Uterus (tissue), 4 donors: Measurements from ENCODE around the gene H6PD. TPM values are rescaled to one million over a fixed set of nuclear protein-coding genes. Genes with fewer than 3 reads are reported as not detected.

Experiments used
- DNase-seq, 2 donors: peaks; one replicate each; pipeline ENCODE4 v3.0.0-alpha.2; 2019 to 2020
- H3K27ac ChIP-seq, 2 donors: fragments of 200-600 bp; sonication (generic); 1 replicate in 1 of 2; 2 replicates in 1 of 2; pipeline ENCODE4 v1.5.1; 2016 to 2018
- H3K27me3 ChIP-seq, 2 donors: fragments of 200-600 bp; sonication (generic); one replicate each; pipeline ENCODE4 v1.5.1; 2018 to 2019; ENCODE audit warnings: control low read depth in 1 of 2
- H3K36me3 ChIP-seq, 2 donors: fragments of 200-600 bp; sonication (generic); one replicate each; pipeline ENCODE4 v1.5.1; 2019; ENCODE audit warnings: control low read depth in 1 of 2
- H3K4me1 ChIP-seq, 2 donors: fragments of 200-600 bp; sonication (generic); one replicate each; pipeline ENCODE4 v1.5.1; 2018 to 2019; ENCODE audit warnings: control low read depth in 1 of 2
- H3K4me3 ChIP-seq, 2 donors: fragments of 200-600 bp; sonication (generic); 1 replicate in 1 of 2; 2 replicates in 1 of 2; pipeline ENCODE4 v1.5.1; 2018 to 2019; ENCODE audit warnings: mild to moderate bottlenecking in 1 of 2
- H3K9me3 ChIP-seq, 2 donors: fragments of 200-600 bp; sonication (generic); one replicate each; pipeline ENCODE4 v1.5.1; 2019; ENCODE audit warnings: control low read depth in 1 of 2
- POLR2A ChIP-seq, 2 donors: fragments of 450-650 bp; IDR thresholded peaks; one replicate each; pipeline ENCODE4 v1.6.1; 2016; ENCODE audit warnings: antibody characterized with exemption in 2 of 2, mild to moderate bottlenecking in 1 of 2, moderate library complexity in 1 of 2
- intact Hi-C: fragments of 100-400 bp; cut with DNase I; formaldehyde crosslinking; loops from one replicate; pipeline ENCODE4 v1.15.1; 2023; ENCODE audit warnings: low total_unique reads
- total RNA-seq, 4 donors: library from RNA; depleted of rRNA in 3 of 4; stranded (reverse); fragments of >200 nt in 3 of 4; gene quantifications; one replicate each; pipeline versions ENCODE4 v1.1.0 to v1.2.4, GENCODE V29; 2014 to 2023
- TF ChIP-seq, protein P1 (sequence below), 4 experiments: fragments of 200-600 bp in 2 of 4; fragments of 450-650 bp in 2 of 4; sonication (generic) in 2 of 4; IDR thresholded peaks; one replicate each; pipeline ENCODE4 v1.5.1; 2016 to 2019; ENCODE audit warnings: antibody characterized with exemption in 4 of 4, mild to moderate bottlenecking in 2 of 4, moderate library complexity in 1 of 4
- donor health status: DM: yes; HTN: yes; CAD: no.

The H6PD gene
- total RNA-seq, 4 donors from 2014 or later, result 28.4 to 107 (median 49.7) TPM

DNA sequence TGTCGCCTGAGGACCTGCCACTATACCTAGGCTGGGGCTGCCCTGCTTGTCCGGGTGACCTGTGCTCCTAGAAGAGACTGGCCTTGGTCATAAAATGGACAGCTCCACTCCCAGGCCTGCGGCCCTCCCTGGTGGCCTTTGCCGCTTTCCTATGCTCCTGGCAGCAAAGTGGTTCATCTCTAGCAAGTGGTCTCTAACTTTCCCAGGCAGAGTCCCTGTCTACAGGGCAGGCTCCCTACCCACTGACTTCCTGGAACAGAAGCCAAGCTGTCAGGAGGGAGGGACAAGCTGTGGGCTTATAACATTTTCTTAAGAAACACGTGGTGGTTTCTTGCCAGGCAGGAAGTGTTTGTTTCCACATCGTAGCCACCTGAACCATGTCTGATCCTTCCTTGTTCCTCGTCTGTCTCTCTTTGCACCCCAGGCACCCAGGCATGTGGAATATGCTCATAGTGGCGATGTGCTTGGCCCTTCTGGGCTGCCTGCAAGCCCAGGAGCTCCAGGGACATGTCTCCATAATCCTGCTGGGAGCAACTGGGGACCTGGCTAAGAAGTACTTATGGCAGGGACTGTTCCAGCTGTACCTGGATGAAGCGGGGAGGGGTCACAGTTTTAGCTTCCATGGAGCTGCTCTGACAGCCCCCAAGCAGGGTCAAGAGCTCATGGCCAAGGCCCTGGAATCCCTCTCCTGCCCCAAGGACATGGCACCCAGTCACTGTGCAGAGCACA is 10.1 kb downstream of the H6PD start:
- Histone ChIP-seq H3K9me3 (no peaks in the 10 kb centered on the region), H3K4me1 (peaks cover 0 to 2% of the 10 kb centered on the region in 2 donors), H3K27me3 (no peaks in the 10 kb centered on the region), H3K36me3 (no peaks in the 10 kb centered on the region), H3K4me3 (no peak overlapping the region), H3K27ac (no peak overlapping the region)
- intact Hi-C loops, result no loop called here
- DNase-seq, result no peak
- TF ChIP-seq, protein P1, sequence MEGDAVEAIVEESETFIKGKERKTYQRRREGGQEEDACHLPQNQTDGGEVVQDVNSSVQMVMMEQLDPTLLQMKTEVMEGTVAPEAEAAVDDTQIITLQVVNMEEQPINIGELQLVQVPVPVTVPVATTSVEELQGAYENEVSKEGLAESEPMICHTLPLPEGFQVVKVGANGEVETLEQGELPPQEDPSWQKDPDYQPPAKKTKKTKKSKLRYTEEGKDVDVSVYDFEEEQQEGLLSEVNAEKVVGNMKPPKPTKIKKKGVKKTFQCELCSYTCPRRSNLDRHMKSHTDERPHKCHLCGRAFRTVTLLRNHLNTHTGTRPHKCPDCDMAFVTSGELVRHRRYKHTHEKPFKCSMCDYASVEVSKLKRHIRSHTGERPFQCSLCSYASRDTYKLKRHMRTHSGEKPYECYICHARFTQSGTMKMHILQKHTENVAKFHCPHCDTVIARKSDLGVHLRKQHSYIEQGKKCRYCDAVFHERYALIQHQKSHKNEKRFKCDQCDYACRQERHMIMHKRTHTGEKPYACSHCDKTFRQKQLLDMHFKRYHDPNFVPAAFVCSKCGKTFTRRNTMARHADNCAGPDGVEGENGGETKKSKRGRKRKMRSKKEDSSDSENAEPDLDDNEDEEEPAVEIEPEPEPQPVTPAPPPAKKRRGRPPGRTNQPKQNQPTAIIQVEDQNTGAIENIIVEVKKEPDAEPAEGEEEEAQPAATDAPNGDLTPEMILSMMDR (IDR thresholded peaks at IDR 0.05), result no peak
- no peak for TF ChIP-seq POLR2A (IDR thresholded peaks at IDR 0.05)

DNA sequence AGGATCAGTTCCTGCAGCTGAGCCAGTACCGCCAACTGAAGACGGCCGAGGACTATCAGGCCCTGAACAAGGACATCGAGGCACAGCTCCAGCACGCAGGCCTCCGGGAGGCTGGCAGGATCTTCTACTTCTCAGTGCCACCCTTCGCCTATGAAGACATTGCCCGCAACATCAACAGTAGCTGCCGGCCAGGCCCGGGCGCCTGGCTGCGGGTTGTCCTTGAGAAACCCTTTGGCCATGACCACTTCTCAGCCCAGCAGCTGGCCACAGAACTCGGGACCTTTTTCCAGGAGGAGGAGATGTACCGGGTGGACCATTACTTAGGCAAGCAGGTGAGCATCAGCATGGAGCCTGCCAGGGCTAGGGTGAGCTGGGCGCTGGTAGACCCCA is 10.7 kb downstream of the H6PD start:
- H3K4me1 ChIP-seq, result peaks cover 0 to 7% of the 10 kb centered on the region in 2 donors
- intact Hi-C loops, result no loop called here

DNA sequence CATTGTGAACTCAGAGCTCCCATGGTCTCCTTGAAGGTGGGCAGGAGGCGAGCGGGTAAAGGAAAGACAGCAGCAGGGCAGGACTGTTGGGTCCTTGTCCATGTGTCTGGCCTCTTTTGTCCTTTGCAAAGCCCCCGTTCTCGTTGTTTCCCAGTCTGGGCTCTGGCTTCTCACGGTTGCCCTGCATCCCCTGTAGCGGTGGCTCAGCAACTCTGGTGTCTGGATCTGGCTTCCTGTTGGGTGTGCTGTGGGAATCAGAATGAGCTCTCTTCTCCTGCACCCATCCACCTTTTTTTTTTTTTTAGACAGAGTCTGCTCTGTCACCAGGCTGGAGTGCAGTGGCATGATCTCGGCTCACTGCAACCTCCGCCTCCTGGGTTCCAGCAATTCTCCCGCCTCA is 11.1 kb downstream of the H6PD start:
- TF ChIP-seq, protein P1 (IDR thresholded peaks at IDR 0.05), result no peak
- TF ChIP-seq POLR2A (IDR thresholded peaks at IDR 0.05), result no peak

More for the DNA sequence above, 10.7 kb downstream of the H6PD start:
- Histone ChIP-seq H3K4me3 (no peak overlapping the region), H3K9me3 (no peaks in the 10 kb centered on the region), H3K27me3 (no peaks in the 10 kb centered on the region), H3K36me3 (no peaks in the 10 kb centered on the region), H3K27ac (no peak overlapping the region)
- no peak for TF ChIP-seq POLR2A (IDR thresholded peaks at IDR 0.05)
- TF ChIP-seq, protein P1 (IDR thresholded peaks at IDR 0.05), result no peak
- DNase-seq, result no peak

DNA sequence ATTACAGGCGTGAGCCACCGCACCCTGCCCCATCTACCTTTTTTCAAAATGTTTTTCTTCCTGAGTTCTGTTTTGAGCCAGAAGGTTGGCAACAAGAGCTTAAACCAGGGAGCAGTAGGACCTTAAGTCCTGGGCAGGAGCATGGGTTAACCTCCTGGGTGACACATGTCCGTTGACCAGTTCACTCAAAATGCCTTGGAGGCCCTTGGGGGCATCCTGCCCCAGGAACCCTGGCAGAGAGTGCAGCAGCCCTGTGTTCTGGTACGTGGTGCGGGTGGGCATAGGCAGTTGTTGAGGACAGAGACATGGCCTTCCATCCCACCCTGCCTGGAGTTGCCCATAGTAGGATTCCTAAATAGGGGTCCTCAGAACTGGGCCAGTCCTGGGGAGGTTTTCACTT is 11.6 kb downstream of the H6PD start:
- H3K4me1 ChIP-seq, result peaks cover 0 to 17% of the 10 kb centered on the region in 2 donors
- no peaks in the 10 kb centered on the region for H3K36me3 ChIP-seq
- intact Hi-C loops, result no loop called here

More for the DNA sequence above, 11.1 kb downstream of the H6PD start:
- no peak for DNase-seq
- intact Hi-C loops, result no loop called here
- H3K36me3 ChIP-seq, result no peaks in the 10 kb centered on the region
- H3K4me1 ChIP-seq, result peaks cover 0 to 12% of the 10 kb centered on the region in 2 donors
- H3K27ac ChIP-seq, result no peak overlapping the region
- no peaks in the 10 kb centered on the region for H3K9me3 ChIP-seq
- no peaks in the 10 kb centered on the region for H3K27me3 ChIP-seq
- no peak overlapping the region for H3K4me3 ChIP-seq

More for the DNA sequence above, 11.6 kb downstream of the H6PD start:
- TF ChIP-seq, protein P1 (IDR thresholded peaks at IDR 0.05), result no peak
- TF ChIP-seq POLR2A (IDR thresholded peaks at IDR 0.05), result no peak
- Histone ChIP-seq H3K4me3 (no peak overlapping the region), H3K27me3 (no peaks in the 10 kb centered on the region), H3K27ac (no peak overlapping the region), H3K9me3 (no peaks in the 10 kb centered on the region)
- DNase-seq, result no peak
